KMS-11 (cell line): ENCODE measurements around the gene RAB5B.

Source experiments
- H2AFZ ChIP-seq: fragments of 200-600 bp; sonication (generic); 2 replicates; pipeline ENCODE4 v1.6.1; 2016; ENCODE audit warnings: antibody characterized with exemption, mixed run types, low read depth
- H3K27ac ChIP-seq: fragments of 200-600 bp; sonication (generic); 2 replicates; pipeline ENCODE4 v1.6.1; 2016; ENCODE audit warnings: mild to moderate bottlenecking, mixed run types
- H3K27me3 ChIP-seq: fragments of 200-600 bp; sonication (generic); 2 replicates; pipeline ENCODE4 v1.6.1; 2017; ENCODE audit warnings: mild to moderate bottlenecking, low read depth, mixed run types, moderate library complexity; ENCODE audit not compliant: insufficient read depth
- H3K36me3 ChIP-seq: fragments of 200-600 bp; sonication (generic); 2 replicates; pipeline ENCODE4 v1.6.1; 2017; ENCODE audit warnings: mild to moderate bottlenecking, mixed run types; ENCODE audit not compliant: insufficient read depth
- H3K4me1 ChIP-seq: fragments of 200-600 bp; sonication (generic); 2 replicates; pipeline ENCODE4 v1.6.1; 2016; ENCODE audit warnings: mild to moderate bottlenecking, low read depth, mixed run types; ENCODE audit not compliant: poor library complexity, severe bottlenecking
- H3K4me2 ChIP-seq: fragments of 200-600 bp; sonication (generic); 2 replicates; pipeline ENCODE4 v1.7.0; 2016; ENCODE audit warnings: mild to moderate bottlenecking, mixed run types
- H3K4me3 ChIP-seq: fragments of 200-600 bp; sonication (generic); IDR thresholded peaks from 2 replicates; pipeline ENCODE4 v1.6.1; 2017; ENCODE audit warnings: low read depth, low read length, mixed read lengths; ENCODE audit not compliant: insufficient read depth
- H3K79me2 ChIP-seq: fragments of 200-600 bp; sonication (generic); 2 replicates; pipeline ENCODE4 v1.6.1; 2016; ENCODE audit warnings: low read depth, mixed run types; ENCODE audit not compliant: insufficient read depth
- H3K9ac ChIP-seq: fragments of 200-600 bp; sonication (generic); 2 replicates; pipeline ENCODE4 v1.6.1; 2016; ENCODE audit warnings: mild to moderate bottlenecking, mixed run types
- H4K20me1 ChIP-seq: fragments of 200-600 bp; sonication (generic); 2 replicates; pipeline ENCODE4 v1.6.1; 2016; ENCODE audit warnings: mild to moderate bottlenecking, mixed run types; ENCODE audit not compliant: insufficient read depth
- TF ChIP-seq, protein P1 (sequence below): fragments of 200-600 bp; sonication (generic); conservative IDR thresholded peaks from 2 replicates; pipeline ENCODE4 v1.6.1; 2017; ENCODE audit warnings: low read depth, mild to moderate bottlenecking, antibody characterized with exemption, low read length, moderate library complexity, mixed read lengths

Gene RAB5B

DNA sequence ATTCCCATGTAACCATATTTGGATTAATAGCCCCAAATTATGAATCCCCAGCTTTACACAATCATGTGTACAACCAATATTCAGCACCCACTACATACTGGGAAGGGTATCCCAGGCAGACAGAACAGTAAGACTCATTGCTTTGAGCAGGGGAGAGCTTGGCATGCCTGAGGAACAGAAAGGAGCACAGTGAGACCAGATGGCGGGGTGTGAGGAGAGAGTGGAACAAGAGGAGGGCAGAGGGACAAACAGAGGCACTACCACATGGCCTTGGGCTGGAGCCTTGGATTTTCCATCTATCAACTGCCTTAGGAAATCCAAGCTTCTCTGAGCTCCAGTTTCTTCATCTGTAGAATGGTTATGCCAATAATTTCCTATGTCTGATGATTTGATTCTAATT, 39.1 kb upstream of the RAB5B start:
- Histone ChIP-seq H3K27ac (no peak overlapping the region), H3K27me3 (no peaks in the 10 kb centered on the region; the same call in 1 of the 2 replicates), H3K4me2 (no peak overlapping the region), H3K36me3 (no peaks in the 10 kb centered on the region), H3K4me3 (no peak overlapping the region), H3K79me2 (no peaks in the 10 kb centered on the region), H4K20me1 (no peaks in the 10 kb centered on the region), H3K9ac (no peak overlapping the region), H3K4me1 (peaks cover 31% of the 10 kb centered on the region), H2AFZ (no peak overlapping the region)
- TF ChIP-seq, protein P1, sequence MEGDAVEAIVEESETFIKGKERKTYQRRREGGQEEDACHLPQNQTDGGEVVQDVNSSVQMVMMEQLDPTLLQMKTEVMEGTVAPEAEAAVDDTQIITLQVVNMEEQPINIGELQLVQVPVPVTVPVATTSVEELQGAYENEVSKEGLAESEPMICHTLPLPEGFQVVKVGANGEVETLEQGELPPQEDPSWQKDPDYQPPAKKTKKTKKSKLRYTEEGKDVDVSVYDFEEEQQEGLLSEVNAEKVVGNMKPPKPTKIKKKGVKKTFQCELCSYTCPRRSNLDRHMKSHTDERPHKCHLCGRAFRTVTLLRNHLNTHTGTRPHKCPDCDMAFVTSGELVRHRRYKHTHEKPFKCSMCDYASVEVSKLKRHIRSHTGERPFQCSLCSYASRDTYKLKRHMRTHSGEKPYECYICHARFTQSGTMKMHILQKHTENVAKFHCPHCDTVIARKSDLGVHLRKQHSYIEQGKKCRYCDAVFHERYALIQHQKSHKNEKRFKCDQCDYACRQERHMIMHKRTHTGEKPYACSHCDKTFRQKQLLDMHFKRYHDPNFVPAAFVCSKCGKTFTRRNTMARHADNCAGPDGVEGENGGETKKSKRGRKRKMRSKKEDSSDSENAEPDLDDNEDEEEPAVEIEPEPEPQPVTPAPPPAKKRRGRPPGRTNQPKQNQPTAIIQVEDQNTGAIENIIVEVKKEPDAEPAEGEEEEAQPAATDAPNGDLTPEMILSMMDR: no peak

DNA sequence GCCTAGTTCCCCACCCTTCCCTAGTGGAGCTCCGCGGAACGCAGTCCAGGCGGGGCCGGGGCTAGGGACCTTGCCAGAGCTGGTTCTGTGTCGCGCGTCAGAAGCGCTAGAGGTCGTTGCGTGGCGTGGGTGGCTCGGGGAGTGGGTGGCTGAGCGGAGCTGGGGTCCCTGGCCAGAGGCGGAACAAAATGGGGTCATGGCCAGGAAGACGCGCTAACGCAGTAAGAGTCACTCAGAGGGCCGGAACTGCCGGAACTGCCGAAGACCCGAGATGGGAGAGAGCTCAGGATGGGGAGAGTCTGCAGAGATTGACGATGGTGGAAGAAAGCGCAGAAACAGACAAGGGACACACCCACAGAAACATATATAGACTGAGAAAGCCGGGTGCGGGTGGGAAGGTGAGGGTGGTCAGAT, 38.1 kb upstream of the RAB5B start:
- H2AFZ ChIP-seq: no peak overlapping the region
- no peaks in the 10 kb centered on the region for H3K36me3 ChIP-seq
- no peak overlapping the region for H3K4me2 ChIP-seq
- no peaks in the 10 kb centered on the region for H3K79me2 ChIP-seq
- H3K27me3 ChIP-seq: no peaks in the 10 kb centered on the region; the same call in 1 of the 2 replicates
- no peak overlapping the region for H3K27ac ChIP-seq
- no peak overlapping the region for H3K9ac ChIP-seq
- TF ChIP-seq, protein P1: no peak
- H3K4me1 ChIP-seq: peaks cover 30% of the 10 kb centered on the region
- no peaks in the 10 kb centered on the region for H4K20me1 ChIP-seq
- H3K4me3 ChIP-seq: no peak overlapping the region

DNA sequence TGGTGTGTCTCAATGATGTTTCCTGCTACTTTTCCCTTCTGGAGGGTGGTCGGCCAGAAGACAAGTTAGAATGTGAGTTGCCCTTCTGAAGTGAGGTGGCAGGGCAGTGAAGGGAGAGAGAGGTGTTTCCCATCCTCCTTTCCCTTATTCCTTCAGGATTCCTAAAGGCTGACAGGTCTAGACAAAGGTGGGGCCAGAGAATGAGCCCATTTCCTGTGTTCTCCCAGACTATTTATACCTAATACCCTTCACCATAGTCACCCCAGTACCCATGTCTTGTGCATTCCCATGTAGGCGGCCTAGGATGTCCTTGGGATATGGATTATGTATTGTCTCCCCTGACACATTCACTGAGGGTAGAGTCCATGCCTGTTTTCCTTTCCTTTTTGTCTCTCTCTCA, 35.9 kb upstream of the RAB5B start:
- Histone ChIP-seq H3K27me3 (no peaks in the 10 kb centered on the region; the same call in 1 of the 2 replicates), H3K4me2 (no peak overlapping the region), H4K20me1 (no peaks in the 10 kb centered on the region), H3K9ac (no peak overlapping the region), H2AFZ (no peak overlapping the region), H3K4me3 (no peak overlapping the region), H3K4me1 (peaks cover 13% of the 10 kb centered on the region), H3K36me3 (no peaks in the 10 kb centered on the region), H3K79me2 (no peaks in the 10 kb centered on the region), H3K27ac (no peak overlapping the region)
- TF ChIP-seq, protein P1: no peak

DNA sequence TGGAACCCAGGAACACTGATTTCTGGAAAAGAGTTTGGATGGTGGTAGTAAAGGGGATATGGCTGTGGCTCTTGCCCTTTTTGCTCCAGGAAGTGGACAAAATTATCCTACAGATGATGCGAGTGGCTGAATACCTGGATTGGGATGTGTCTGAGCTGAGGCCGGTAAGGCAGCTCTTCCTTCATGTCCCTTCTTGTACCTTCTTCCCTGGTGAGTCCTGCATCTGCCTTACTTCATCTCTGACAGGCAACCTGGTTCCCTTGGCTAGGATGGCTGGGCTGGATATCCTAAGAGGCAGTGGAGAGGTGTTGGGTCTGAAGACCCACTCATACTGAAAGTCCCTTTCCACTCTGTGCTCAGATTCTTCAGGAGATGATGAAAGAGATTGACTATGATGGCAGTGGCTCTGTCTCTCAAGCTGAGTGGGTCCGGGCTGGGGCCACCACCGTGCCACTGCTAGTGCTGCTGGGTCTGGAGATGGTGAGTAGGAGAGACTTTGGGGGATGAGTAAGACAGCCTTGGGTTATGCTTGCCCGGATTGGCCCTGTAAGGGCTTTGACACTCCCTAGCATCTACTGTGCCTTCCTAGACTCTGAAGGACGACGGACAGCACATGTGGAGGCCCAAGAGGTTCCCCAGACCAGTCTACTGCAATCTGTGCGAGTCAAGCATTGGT, 34.9 kb upstream of the RAB5B start:
- Histone ChIP-seq H3K79me2 (no peaks in the 10 kb centered on the region), H3K9ac (no peak overlapping the region), H3K27ac (no peak overlapping the region), H3K4me2 (no peak overlapping the region), H2AFZ (no peak overlapping the region), H3K4me1 (peaks cover 13% of the 10 kb centered on the region), H4K20me1 (no peaks in the 10 kb centered on the region), H3K36me3 (no peaks in the 10 kb centered on the region), H3K4me3 (no peak overlapping the region), H3K27me3 (no peaks in the 10 kb centered on the region)
- TF ChIP-seq, protein P1: no peak
